HUES48 (cell line): ENCODE measurements around the gene NXF1.

ENCODE experiments used
- H3K27ac ChIP-seq: one replicate; pipeline ENCODE4 v1.7.0; 2013; ENCODE audit warnings: low read depth, low read length, inconsistent platforms
- H3K27me3 ChIP-seq: 2 replicates; pipeline ENCODE4 v1.6.1; 2013; ENCODE audit warnings: mild to moderate bottlenecking, low read length; ENCODE audit not compliant: control insufficient read depth, insufficient read depth
- H3K36me3 ChIP-seq: 2 replicates; pipeline ENCODE4 v1.6.1; 2013; ENCODE audit warnings: low read length; ENCODE audit not compliant: control insufficient read depth, insufficient read depth
- H3K4me1 ChIP-seq: 2 replicates; pipeline ENCODE4 v1.6.1; 2013; ENCODE audit warnings: mild to moderate bottlenecking, low read length; ENCODE audit not compliant: control insufficient read depth, insufficient read depth
- H3K4me3 ChIP-seq: 2 replicates; pipeline ENCODE4 v1.5.1; 2013; ENCODE audit warnings: mild to moderate bottlenecking, low read depth, low read length
- H3K9ac ChIP-seq: 2 replicates; pipeline ENCODE4 v1.6.1; 2013; ENCODE audit warnings: mild to moderate bottlenecking, low read depth, low read length, moderate library complexity
- H3K9me3 ChIP-seq: 2 replicates; pipeline ENCODE4 v1.6.1; 2013; ENCODE audit warnings: low read length; ENCODE audit not compliant: control insufficient read depth, insufficient read depth

Gene NXF1

GRCh38 chr11:62805076-62805892 is at the start of gene NXF1:
Gene NXF1 (minus strand): TSS chr11:62805440. CDS start chr11:62805356, 84 bp downstream.
- H3K36me3 ChIP-seq = peaks cover 32% of the 10 kb centered on the region
- peak within 1 kb of the TSS; percentile 85 for H3K27ac ChIP-seq
- no peaks in the 10 kb centered on the region for H3K27me3 ChIP-seq
- peak within 1 kb of the TSS; percentile 50 for H3K9ac ChIP-seq
- 0 out of 2 replicates have a peak, but pooled peaks cover 6% of the 10 kb centered on the region for H3K4me1 ChIP-seq
- H3K9me3 ChIP-seq = no peaks in the 10 kb centered on the region
- H3K4me3 ChIP-seq = peak within 1 kb of the TSS; percentile 87

GRCh38 chr11:62854013-62854824 is 49.0 kb upstream of the NXF1 start:
- H3K9ac ChIP-seq = peak overlapping the region; percentile 99
- peaks cover 15% of the 10 kb centered on the region; the same call in 1 of the 2 replicates for H3K4me1 ChIP-seq
- no peaks in the 10 kb centered on the region for H3K9me3 ChIP-seq
- H3K4me3 ChIP-seq = peak overlapping the region; percentile 90
- H3K36me3 ChIP-seq = peaks cover 41% of the 10 kb centered on the region
- peak overlapping the region; percentile 99 for H3K27ac ChIP-seq
- H3K27me3 ChIP-seq = no peaks in the 10 kb centered on the region

- peak overlapping the region; percentile 90 for H3K4me3 ChIP-seq
- peak overlapping the region; percentile 99 for H3K9ac ChIP-seq
- peak overlapping the region; percentile 99 for H3K27ac ChIP-seq
- no peaks in the 10 kb centered on the region for H3K27me3 ChIP-seq
- H3K4me1 ChIP-seq = peaks cover 15% of the 10 kb centered on the region; the same call in 1 of the 2 replicates
- no peaks in the 10 kb centered on the region for H3K9me3 ChIP-seq
- peaks cover 40% of the 10 kb centered on the region for H3K36me3 ChIP-seq
These were observed 48.2 kb upstream of the NXF1 start for GRCh38 chr11:62853279-62853965.

GRCh38 chr11:62852523-62853188 is 47.4 kb upstream of the NXF1 start:
- Histone ChIP-seq H3K9me3 (no peaks in the 10 kb centered on the region), H3K4me1 (peaks cover 13% of the 10 kb centered on the region; the same call in 1 of the 2 replicates), H3K36me3 (peaks cover 40% of the 10 kb centered on the region), H3K27me3 (no peaks in the 10 kb centered on the region), H3K27ac (peak overlapping the region; percentile 99), H3K4me3 (peak overlapping the region; percentile 90), H3K9ac (peak overlapping the region; percentile 99)

- peak overlapping the region; percentile 90 for H3K4me3 ChIP-seq
- no peaks in the 10 kb centered on the region for H3K9me3 ChIP-seq
- H3K9ac ChIP-seq = peak overlapping the region; percentile 99
- peaks cover 13% of the 10 kb centered on the region; the same call in 1 of the 2 replicates for H3K4me1 ChIP-seq
- peak overlapping the region; percentile 99 for H3K27ac ChIP-seq
- no peaks in the 10 kb centered on the region for H3K27me3 ChIP-seq
- H3K36me3 ChIP-seq = peaks cover 40% of the 10 kb centered on the region
These were observed 46.7 kb upstream of the NXF1 start for GRCh38 chr11:62851807-62852522.

GRCh38 chr11:62850911-62851806 is 45.9 kb upstream of the NXF1 start:
- Histone ChIP-seq H3K9ac (0 out of 2 replicates have a peak overlapping the region, but pooled peaks have one; percentile 99), H3K4me1 (peaks cover 13% of the 10 kb centered on the region; the same call in 1 of the 2 replicates), H3K36me3 (peaks cover 40% of the 10 kb centered on the region), H3K9me3 (no peaks in the 10 kb centered on the region), H3K4me3 (peak overlapping the region; percentile 90), H3K27ac (peak overlapping the region; percentile 99), H3K27me3 (no peaks in the 10 kb centered on the region)

GRCh38 chr11:62847767-62848314 is 42.6 kb upstream of the NXF1 start:
- H3K4me1 ChIP-seq = peaks cover 8% of the 10 kb centered on the region; the same call in 1 of the 2 replicates
- H3K9ac ChIP-seq = no peak overlapping the region
- no peaks in the 10 kb centered on the region for H3K27me3 ChIP-seq
- no peaks in the 10 kb centered on the region for H3K9me3 ChIP-seq
- H3K36me3 ChIP-seq = peaks cover 14% of the 10 kb centered on the region
- no peak overlapping the region for H3K27ac ChIP-seq
- H3K4me3 ChIP-seq = no peak overlapping the region

GRCh38 chr11:62846177-62846576 is 40.9 kb upstream of the NXF1 start:
- no peak overlapping the region for H3K9ac ChIP-seq
- H3K9me3 ChIP-seq = no peaks in the 10 kb centered on the region
- peaks cover 8% of the 10 kb centered on the region for H3K4me1 ChIP-seq
- no peaks in the 10 kb centered on the region for H3K36me3 ChIP-seq
- H3K4me3 ChIP-seq = no peak overlapping the region
- no peak overlapping the region for H3K27ac ChIP-seq
- no peaks in the 10 kb centered on the region for H3K27me3 ChIP-seq

- Histone ChIP-seq H3K4me3 (no peak overlapping the region), H3K27ac (no peak overlapping the region)
These were observed 38.9 kb upstream of the NXF1 start for GRCh38 chr11:62844154-62844553.

More at GRCh38 chr11:62844154-62844553, 38.9 kb upstream of the NXF1 start:
- Histone ChIP-seq H3K9ac (no peak overlapping the region), H3K27me3 (no peaks in the 10 kb centered on the region), H3K36me3 (no peaks in the 10 kb centered on the region), H3K4me1 (peaks cover 8% of the 10 kb centered on the region), H3K9me3 (no peaks in the 10 kb centered on the region)
